Measurements from ENCODE around the gene NLRC5. TPM values are rescaled to one million over a fixed set of nuclear protein-coding genes. Genes with fewer than 3 reads are reported as not detected.

Gene NLRC5
- total RNA-seq, 1 donor = 44.0 TPM

DNA sequence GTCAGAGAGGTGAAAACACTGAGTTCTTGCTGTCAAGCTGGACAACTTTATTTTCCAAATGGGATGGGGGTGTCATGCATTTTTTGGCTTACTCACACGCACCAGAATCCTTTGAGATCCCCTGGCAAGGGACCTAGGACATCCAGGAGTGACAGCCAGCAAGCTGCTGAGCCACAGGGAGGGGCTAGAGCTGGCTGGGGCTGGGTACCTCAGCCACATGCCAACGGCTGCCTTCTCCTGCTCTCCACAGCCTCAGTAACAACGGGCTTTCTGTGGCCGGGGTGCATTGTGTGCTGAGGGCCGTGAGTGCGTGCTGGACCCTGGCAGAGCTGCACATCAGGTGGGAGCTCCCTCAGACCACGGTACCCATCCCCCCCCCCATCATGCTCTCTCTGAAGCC is 47.6 kb downstream of the NLRC5 start:
- no peak overlapping the region for H3K4me3 ChIP-seq (ENCODE audit: low read depth, low read length)
- TF ChIP-seq, protein P1, sequence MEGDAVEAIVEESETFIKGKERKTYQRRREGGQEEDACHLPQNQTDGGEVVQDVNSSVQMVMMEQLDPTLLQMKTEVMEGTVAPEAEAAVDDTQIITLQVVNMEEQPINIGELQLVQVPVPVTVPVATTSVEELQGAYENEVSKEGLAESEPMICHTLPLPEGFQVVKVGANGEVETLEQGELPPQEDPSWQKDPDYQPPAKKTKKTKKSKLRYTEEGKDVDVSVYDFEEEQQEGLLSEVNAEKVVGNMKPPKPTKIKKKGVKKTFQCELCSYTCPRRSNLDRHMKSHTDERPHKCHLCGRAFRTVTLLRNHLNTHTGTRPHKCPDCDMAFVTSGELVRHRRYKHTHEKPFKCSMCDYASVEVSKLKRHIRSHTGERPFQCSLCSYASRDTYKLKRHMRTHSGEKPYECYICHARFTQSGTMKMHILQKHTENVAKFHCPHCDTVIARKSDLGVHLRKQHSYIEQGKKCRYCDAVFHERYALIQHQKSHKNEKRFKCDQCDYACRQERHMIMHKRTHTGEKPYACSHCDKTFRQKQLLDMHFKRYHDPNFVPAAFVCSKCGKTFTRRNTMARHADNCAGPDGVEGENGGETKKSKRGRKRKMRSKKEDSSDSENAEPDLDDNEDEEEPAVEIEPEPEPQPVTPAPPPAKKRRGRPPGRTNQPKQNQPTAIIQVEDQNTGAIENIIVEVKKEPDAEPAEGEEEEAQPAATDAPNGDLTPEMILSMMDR (IDR thresholded peaks at IDR 0.05; ENCODE audit: insufficient read depth, low read depth, low read length) = no peak
- DNase-seq (ENCODE audit: low read depth) = no peak

DNA sequence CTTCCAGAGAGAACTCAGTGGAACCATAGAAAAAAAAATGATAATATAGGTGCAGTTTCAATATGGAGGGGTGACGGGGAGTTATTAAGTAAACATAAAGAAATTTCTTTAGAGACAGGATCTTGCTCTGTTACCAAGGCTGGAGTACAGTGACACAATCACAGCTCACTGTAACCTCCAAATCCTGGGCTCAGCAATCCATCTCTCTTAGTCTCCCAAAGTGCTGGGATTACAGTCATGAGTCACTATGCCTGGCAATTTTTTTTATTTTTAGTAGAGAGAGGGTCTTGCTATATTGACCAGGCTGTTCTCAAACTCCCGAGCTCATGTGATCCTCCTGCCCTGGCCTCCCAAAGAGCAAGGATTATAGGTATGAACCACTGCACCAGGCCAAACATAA is 48.8 kb downstream of the NLRC5 start:
- H3K4me3 ChIP-seq (ENCODE audit: low read depth, low read length) = no peak overlapping the region
- TF ChIP-seq, protein P1 (IDR thresholded peaks at IDR 0.05; ENCODE audit: insufficient read depth, low read depth, low read length) = no peak
- peak; percentile 54 for DNase-seq (ENCODE audit: low read depth)

DNA sequence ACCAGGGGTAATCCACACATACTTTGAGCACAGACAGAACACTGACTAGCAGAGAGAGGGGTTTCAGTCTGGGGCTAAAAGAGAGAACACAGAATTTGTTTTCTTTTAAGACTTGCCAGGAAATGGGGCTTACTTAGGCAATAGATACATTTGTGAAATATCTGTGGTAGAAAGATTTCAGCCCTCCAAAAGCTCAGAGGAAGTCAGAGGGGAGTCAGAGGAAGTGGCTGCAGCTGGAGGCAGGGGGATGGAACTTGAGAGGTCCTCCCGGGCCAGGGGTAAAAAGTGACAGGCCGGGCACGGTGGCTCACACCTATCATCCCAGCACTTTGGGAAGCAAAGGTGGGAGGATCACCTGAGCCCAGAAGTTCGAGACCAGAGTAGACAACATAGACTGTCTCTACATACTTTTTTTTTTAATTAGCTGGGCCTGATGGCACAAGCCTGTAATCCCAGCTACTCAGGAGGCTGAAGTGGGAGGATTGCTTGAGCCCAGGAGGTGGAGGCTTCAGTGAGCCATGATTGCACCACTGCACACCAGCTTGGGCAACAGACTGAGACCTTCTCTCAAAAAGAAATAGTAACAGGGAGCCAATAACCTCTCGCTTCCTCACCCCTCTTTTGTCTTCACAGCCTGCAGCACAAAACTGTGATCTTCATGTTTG is 49.9 kb downstream of the NLRC5 start:
- no peak overlapping the region for H3K4me3 ChIP-seq (ENCODE audit: low read depth, low read length)
- TF ChIP-seq, protein P1 (IDR thresholded peaks at IDR 0.05; ENCODE audit: insufficient read depth, low read depth, low read length) = no peak
- DNase-seq (ENCODE audit: low read depth) = peak; percentile 92

DNA sequence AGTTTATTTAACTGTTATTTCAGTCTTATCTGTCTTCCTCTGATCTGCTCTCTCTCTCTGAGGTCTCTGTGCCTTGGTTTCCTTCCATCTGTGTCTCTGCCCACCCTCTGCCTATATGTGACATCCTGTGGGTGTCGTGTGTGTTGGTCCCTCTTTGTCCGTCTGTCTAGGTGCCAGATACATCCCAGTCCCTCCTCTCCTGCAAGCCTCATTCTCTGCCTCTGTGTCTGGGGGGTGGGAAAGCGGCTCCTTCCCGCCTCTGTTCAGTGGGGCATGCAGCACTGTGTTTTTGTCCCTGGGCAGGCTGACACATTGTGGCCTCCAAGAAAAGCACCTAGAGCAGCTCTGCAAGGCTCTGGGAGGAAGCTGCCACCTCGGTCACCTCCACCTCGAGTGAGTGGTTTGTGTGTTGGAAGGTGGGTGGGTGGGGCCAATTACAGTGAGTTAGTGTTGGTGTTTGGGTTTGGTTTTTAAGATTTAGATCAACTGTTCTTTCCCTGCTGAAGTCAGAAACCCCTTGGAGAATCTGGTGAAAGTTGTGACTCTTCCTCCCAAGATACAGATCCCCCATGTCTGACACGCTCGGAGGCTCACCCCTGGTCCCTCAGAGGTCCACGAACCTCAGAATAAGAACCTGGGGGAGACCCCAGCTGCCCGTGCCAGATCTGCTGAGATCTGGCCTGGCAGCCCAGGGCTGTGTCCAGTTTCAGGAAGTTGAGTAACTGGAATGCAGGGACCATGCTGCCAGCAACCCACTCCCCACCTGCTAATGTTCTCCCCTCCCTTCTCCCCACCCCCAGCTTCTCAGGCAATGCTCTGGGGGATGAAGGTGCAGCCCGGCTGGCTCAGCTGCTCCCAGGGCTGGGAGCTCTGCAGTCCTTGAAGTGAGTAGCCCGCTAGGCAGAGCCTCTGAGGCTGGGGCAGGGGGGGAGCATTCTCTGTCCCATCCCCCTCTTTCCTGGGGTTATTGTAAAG is 52.1 kb downstream of the NLRC5 start:
- no peak overlapping the region for H3K4me3 ChIP-seq (ENCODE audit: low read depth, low read length)
- no peak for DNase-seq (ENCODE audit: low read depth)
- TF ChIP-seq, protein P1 (IDR thresholded peaks at IDR 0.05; ENCODE audit: insufficient read depth, low read depth, low read length) = no peak

DNA sequence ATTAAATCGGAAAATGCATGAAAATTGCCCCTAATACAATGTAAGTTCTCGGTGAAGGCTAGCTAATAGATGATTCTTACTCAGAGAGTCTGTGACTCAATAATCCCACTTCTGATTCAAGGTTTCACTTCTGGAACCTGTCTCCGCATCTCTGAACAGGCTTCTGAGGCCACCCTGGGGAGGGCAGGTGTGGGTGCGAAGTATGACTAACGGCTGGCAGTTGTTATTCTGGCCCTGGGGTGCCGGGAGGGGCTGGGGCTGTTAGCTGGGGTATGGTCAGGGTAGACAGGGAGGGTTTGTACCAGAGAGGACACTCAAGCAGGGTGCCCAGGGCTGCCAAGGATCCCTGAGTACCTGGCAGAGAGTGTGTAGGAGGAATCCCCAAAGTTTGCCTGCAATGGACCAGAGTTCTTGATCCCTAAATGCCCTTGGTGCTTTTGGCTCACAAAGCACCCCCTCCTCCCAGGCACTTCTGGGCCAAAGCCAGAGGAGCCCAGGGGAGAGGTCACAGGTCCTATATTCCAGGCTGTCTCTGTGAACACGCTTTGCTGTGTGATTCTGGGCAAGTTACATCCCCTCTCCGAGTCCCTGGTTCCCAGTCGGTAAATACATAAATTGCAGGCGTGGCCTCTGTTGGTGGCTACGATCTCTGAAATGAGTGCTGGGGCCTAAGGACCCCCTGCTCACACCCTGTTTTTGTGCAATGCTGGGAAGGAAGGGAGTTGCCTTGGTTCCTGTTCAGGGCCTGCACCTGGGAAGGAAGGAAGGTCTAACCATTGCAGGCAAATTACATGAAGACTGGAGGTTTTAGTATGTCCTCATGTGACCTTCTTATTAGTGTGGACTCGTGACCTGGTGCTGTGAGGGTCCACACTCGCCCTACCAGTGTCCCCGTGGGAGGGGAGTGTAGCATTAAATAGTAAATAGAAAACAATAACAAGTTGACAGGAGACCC is 53.1 kb downstream of the NLRC5 start:
- no peak overlapping the region for H3K4me3 ChIP-seq (ENCODE audit: low read depth, low read length)
- DNase-seq (ENCODE audit: low read depth) = no peak
- TF ChIP-seq, protein P1 (IDR thresholded peaks at IDR 0.05; ENCODE audit: insufficient read depth, low read depth, low read length) = no peak

DNA sequence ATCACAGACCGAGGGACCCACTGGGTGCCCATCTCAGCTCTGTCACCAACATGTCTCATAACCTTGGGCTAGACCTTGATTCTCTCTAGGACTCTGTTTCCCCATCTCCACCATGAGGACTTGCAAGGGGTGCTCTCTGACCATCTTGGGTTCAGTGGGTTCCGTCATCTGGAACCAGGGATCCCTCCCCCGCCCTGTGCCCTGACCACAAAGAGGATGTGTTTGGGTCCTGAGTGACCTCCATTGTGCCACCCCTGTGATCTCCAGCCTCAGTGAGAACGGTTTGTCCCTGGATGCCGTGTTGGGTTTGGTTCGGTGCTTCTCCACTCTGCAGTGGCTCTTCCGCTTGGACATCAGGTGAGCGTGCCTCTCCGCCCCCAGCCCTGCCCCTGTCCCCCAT is 53.9 kb downstream of the NLRC5 start:
- H3K4me3 ChIP-seq (ENCODE audit: low read depth, low read length) = no peak overlapping the region
- no peak for DNase-seq (ENCODE audit: low read depth)
- TF ChIP-seq, protein P1 (IDR thresholded peaks at IDR 0.05; ENCODE audit: insufficient read depth, low read depth, low read length) = no peak
